GM12891 (cell line): ENCODE results near the gene DHRS4L2.

Source experiments
- POLR2A ChIP-seq: IDR thresholded peaks from 2 replicates; pipeline ENCODE4 v1.6.1; 2011; ENCODE audit warnings: low read depth, low read length, control low read depth
- POLR2AphosphoS5 ChIP-seq: IDR thresholded peaks from 2 replicates; pipeline ENCODE4 v1.6.1; 2011; ENCODE audit warnings: low read depth, low read length, control low read depth
- POU2F2 ChIP-seq: IDR thresholded peaks from 2 replicates; pipeline ENCODE4 v1.6.1; 2011; ENCODE audit warnings: low read depth, mild to moderate bottlenecking, control low read depth, low read length, moderate library complexity
- TAF1 ChIP-seq: IDR thresholded peaks from 2 replicates; pipeline ENCODE4 v1.6.1; 2011; ENCODE audit warnings: low read depth, low read length, control low read depth

DNA sequence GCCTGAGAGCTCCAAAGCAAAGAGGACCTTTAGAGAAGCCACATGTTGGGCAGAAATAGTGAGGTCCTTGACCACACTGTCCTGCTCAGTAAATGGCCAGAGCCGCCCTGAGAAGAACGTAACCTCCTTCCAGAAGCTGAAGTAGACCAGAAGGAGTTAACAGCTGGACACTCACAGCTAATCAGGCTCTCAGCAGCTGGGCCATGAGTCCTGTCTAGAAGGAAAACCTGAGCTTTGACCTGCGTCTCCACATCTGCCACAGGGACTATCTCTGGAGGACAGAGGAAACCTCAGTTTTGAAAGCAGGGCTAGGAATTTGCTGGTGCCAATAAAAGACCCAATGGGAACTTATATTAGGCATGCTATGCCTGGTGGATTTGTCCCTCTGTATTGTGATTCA lies 47.5 kb upstream of the DHRS4L2 start:
- TF ChIP-seq POU2F2 (no peak), POLR2A (no peak), TAF1 (no peak), POLR2AphosphoS5 (no peak)
